HG03521 (cell line): ENCODE data around the gene PCID2.
A peak's percentile ranks its signal among the peaks of the same experiment; 100 is the strongest.
"Not testable (repeated sequence)": the region's sequence is repeated elsewhere in the genome, so short reads cannot be mapped to it uniquely, and the experiment has no call there.

Experiments
- ATAC-seq: cut with Tn5 transposase; IDR thresholded peaks from one replicate; pipeline ENCODE4 v1.9.1; 2021; ENCODE audit warnings: mild to moderate bottlenecking, moderate library complexity; ENCODE audit not compliant: unreplicated experiment

PCID2 gene

GRCh38 chr13:113167155-113167554 is 41.3 kb downstream of the PCID2 start:
- no peak for ATAC-seq

DNA sequence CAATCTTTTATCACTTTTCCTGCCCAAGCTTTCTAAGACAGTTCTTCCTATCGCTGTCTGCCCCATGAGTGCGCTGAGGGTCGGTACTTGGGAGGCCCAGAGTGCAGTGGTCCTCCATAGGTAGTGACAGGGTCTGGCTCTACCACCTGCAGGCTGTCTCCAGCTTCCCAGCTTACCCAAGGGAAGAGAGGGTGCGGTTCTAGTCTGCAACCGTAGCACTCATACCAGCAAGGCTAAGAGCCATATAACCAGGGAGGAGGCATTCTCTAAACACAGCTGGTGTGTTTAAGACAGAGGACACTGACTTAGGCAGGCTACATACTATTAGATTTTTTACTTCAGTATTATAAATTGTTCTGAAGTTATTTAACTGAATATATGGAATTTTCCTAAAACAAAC is 41.8 kb downstream of the PCID2 start:
- no peak for ATAC-seq

GRCh38 chr13:113166266-113166665 is 42.2 kb downstream of the PCID2 start:
- ATAC-seq, result no peak

- no peak for ATAC-seq
These were observed 44.0 kb downstream of the PCID2 start for GRCh38 chr13:113164492-113164891.

- ATAC-seq, result no peak
These were observed 45.4 kb downstream of the PCID2 start for GRCh38 chr13:113162783-113163685.

DNA sequence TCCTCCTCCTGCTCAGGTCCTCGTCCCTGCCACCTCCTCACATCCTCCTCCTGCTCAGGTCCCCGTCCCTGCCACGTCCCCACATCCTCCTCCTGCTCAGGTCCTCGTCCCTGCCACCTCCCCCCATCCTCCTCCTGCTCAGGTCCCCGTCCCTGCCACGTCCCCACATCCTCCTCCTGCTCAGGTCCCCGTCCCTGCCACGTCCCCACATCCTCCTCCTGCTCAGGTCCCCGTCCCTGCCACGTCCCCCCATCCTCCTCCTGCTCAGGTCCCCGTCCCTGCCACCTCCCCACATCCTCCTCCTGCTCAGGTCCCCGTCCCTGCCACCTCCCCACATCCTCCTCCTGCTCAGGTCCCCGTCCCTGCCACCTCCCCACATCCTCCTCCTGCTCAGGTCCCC is 46.5 kb downstream of the PCID2 start:
- ATAC-seq, result not testable (repeated sequence)

DNA sequence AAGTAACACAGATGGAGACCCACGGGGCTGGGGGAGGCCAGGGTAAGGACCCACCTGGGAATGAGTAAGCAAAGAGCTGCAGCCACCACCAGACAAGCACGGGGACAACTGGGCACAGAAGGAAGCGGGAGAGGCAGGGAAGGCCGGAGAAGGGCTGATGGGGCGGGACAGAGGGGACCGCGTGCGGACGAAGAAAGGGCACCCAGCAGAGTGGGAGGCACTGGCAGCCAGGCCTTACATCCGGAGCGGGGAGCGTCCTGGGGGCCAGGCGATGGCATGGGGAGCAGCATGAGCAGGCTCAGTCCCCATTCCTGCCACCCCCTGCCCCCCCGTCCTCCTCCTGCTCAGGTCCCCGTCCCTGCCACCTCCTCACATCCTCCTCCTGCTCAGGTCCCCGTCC is 47.0 kb downstream of the PCID2 start:
- ATAC-seq, result no peak

DNA sequence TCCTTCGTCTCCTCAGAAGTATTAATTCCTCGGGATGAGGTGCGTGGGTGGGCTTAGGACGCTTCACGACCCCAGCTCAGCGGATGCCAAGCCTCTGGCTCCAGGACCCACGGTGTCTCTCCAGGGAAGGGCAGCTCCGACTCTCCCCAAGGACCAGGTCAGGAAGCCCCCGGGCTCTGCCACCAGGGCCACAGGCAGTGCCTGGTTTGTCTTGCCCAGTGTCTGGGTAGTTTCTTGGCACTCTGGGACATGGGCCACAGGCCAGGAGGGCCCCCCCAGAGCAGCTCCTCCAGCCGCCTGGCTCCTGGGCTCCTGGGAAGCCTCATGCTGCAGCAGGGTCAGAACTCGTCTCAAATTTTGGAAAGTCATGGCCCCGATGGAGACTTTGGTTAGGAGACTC is 47.5 kb downstream of the PCID2 start:
- no peak for ATAC-seq

DNA sequence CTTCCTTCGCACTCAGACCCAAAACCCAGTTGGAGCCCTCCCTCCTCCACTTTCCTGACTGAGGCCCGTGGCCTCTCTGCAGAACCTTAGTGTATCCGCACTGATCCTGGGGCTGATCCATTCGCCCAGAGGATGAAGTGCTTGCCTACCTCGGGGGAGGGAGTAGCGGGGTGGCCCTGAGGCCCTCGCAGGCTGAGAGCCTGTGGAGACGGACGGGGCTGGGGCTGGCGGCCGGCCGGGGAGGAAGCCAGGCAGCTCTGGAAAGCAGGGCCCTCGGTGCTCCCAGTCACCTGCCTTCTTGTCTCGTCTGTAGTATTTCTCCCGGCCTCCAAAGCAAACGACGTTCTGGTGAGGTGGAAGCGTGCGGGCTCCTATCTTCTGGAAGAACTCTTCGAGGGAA is 48.8 kb downstream of the PCID2 start:
- no peak for ATAC-seq

GRCh38 chr13:113158946-113159345 is 49.5 kb downstream of the PCID2 start:
- no peak for ATAC-seq

DNA sequence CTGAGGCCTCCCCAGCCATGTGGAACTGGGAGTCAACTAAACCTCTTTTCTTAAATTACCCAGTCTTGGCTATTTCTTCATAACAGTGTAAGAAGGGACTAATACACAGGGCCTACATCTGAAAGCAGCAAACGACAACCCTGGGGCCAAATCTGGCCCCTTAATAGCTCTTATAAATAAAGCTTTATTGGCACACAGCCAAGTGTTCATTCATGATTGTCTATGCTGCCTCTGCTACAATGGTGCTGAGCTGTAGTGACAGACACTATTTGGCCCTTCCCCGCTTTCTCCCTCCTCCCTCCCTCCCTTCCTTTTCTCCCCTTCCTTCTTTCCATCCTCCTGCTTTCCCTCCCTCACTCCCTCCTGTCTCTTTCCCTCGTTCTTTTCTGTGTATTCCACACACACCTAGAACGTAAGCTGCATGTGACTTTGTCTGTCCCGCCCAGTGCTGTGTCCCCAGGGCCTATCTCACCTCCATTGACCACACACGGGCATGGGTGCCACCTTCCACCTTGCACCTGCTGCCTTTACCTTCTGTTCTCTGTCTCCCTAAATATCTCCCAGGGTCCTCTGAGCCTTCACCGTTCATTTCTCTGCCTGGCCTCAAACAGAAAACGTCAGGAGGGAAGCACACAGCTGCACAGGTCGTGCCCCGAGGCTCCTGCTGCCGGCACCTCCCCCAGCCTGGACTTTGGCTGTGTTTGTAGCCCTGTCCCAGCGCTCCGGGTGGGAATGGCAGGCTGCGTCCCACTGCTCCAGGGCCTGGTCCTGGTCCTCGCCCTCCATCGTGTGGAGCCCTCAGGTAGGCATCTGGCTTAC is 50.3 kb downstream of the PCID2 start, which contains the start of gene PROZ:
Gene PROZ, plus strand, starts transcription at position 720 of the 819 bp plus-strand sequence. Its CDS starts 13 bp downstream, at position 733.
- ATAC-seq, result no peak

DNA sequence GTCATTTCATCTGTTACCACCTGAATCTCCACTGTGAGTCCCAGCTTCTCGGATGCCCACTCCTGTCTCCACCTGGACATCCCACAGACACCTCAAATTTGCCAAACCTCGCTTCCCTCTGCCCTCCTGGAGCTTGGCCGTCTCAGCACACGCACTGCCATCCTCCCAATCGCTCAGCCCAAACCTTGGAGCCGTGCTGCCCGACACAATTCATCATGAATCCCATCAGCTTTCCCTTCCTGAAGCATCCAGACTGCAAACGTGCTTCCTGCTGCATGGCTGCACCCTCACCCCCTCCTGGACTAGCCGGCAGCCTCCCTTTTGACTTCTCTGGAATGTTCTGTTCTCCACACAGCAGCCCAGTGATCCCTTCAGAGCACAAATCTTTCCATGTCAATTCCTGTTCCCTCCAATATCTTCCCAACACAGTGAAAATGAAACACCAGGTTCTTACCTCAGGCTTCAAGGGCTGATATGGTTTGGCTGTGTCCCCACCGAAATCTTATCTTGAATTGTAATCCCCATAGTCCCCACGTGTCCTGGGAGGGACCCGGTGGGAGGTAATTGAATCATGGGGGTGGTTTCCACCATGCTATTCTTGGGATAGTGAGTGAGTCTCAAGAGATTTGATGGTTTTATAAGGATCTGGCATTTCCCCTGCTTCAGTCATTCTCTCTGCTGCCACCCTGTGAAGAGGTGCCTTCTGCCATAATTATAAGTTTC is 51.1 kb downstream of the PCID2 start:
- ATAC-seq, result no peak

GRCh38 chr13:113155982-113156655 is 52.4 kb downstream of the PCID2 start:
- ATAC-seq, result no peak

- ATAC-seq, result no peak
These were observed 53.3 kb downstream of the PCID2 start for GRCh38 chr13:113155201-113155600.

DNA sequence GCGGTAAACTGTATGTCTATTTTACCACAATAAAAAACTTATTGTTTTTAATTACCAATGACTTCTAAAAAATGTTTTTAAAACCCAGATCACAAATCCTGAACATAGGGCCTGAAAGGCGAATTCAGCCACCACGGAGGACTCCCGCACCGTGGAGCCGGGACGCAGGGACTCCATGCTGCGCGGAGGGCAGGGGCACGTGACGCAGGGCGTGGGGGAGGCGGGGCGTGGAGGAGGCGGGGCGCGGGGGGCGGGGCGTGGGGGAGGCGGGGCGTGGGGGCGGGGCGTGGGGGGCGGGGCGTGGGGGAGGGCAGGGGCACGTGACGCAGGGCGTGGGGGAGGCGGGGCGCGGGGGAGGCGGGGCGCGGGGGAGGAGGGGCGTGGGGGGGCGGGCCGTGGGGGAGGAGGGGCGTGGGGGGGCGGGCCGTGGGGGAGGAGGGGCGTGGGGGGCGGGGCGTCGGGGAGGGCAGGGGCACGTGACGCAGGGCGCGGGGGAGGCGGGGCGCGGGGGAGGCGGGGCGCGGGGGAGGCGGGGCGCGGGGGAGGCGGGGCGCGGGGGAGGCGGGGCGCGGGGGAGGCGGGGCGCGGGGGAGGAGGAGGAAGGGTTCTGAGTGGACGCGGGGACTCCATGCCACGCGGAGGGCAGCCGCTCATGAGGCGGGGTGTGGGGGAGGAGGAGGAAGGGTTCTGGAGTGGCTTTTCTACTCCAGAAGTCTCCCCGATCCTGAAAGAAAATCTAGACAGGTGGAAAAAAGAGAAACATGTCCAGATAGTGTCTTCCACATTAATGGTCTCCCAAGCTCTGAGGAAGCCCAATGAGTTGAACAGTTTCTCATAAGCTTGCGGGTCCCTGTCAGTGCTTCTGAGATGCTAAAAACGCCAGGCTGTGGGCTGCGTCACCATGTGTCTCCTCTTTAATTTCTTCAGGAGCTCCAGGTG is 54.4 kb downstream of the PCID2 start:
- ATAC-seq, result peak; percentile 63

GRCh38 chr13:113152984-113153809 is 55.3 kb downstream of the PCID2 start:
- peak; percentile 15 for ATAC-seq

DNA sequence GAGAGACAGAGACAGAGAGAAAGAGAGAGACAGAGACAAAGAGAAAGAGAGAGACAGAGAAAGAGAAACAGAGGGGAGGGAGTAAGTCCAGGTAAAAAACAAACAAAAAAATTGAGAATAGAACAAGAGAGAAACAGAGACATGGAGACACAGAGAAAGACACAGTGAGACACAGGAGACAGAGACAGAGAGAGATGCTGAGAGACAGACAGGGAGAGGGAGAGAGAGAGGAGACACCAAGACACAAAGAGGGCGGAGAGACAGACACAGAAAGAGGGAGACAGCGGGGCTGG is 55.8 kb downstream of the PCID2 start:
- no peak for ATAC-seq

GRCh38 chr13:113151745-113152690 is 56.5 kb downstream of the PCID2 start:
- ATAC-seq, result no peak
